Measurements from ENCODE around the gene HINT3. TPM values are rescaled to one million over a fixed set of nuclear protein-coding genes. Genes with fewer than 3 reads are reported as not detected.

HINT3 gene
- total and polyA plus RNA-seq, 2 donors (not counting 3 experiments of a cell fraction or from before 2014, with no cell fraction given): 1.8 to 8.4 TPM

- H3K27ac ChIP-seq (ENCODE audit: insufficient read depth, low read depth, low read length): no peak overlapping the region
- ChIA-PET POLR2A (no interaction called here), CTCF (no interaction called here)
- intact Hi-C loops (cut with micrococcal nuclease) (no loop called here), dilution Hi-C loops (cut with MboI; ENCODE audit: extremely low pct_ligation_motif_present, low sequenced_read_pairs) (no loop called here)
- no peaks in the 10 kb centered on the region for H3K79me2 ChIP-seq (ENCODE audit: control insufficient read depth, insufficient read depth, low read length)
- BruUV-seq (replicated peaks): no TSS peak
- H3K9me3 ChIP-seq (replicated peaks; ENCODE audit: control insufficient read depth, insufficient read depth, low read length): no peaks in the 10 kb centered on the region
- peaks cover 0 to 2% of the 10 kb centered on the region in 2 experiments for H3K36me3 ChIP-seq (ENCODE audit: control insufficient read depth in 2 of 2, extremely low read depth in 1 of 2, insufficient read depth in 2 of 2, low read length in 2 of 2)
- H3K27me3 ChIP-seq (ENCODE audit: control insufficient read depth in 2 of 2, insufficient read depth in 2 of 2, low read length in 2 of 2): no peaks in the 10 kb centered on the region
- FAIRE-seq: no peak
- H3K4me1 ChIP-seq (ENCODE audit: control insufficient read depth, extremely low read depth, insufficient read depth, low read length): no peaks in the 10 kb centered on the region
- no peak overlapping the region for H3K9ac ChIP-seq (replicated peaks; ENCODE audit: extremely low read depth, insufficient read depth, low read length)
- H3K4me3 ChIP-seq (replicated peaks in 1 of 3; ENCODE audit: insufficient read depth in 1 of 3, low read depth in 1 of 3, low read length in 3 of 3): no peak overlapping the region
- H4K20me1 ChIP-seq (replicated peaks; ENCODE audit: control insufficient read depth, extremely low read depth, insufficient read depth, low read length): no peaks in the 10 kb centered on the region
- no peak overlapping the region for H2AFZ ChIP-seq (ENCODE audit: low read depth, low read length)
- no peak overlapping the region for H3K4me2 ChIP-seq (ENCODE audit: insufficient read depth, low read length)
- H3K9me1 ChIP-seq (replicated peaks; ENCODE audit: control insufficient read depth, extremely low read depth, insufficient read depth, low read length): no peaks in the 10 kb centered on the region
- TF ChIP-seq MAX (IDR thresholded peaks at IDR 0.05; ENCODE audit: insufficient read depth, insufficient read length) (no peak), CTCF (IDR thresholded peaks at IDR 0.05; ENCODE audit: extremely low read depth in 1 of 2, insufficient read depth in 1 of 2, low read depth in 1 of 2, low read length in 2 of 2) (no peak), POLR2A (IDR thresholded peaks at IDR 0.05; ENCODE audit: low read depth, low read length) (no peak), MYC (IDR thresholded peaks at IDR 0.05; ENCODE audit: low read depth, low read length) (no peak), EZH2 (IDR thresholded peaks at IDR 0.05; ENCODE audit: borderline replicate concordance, low read depth, low read length, severe bottlenecking) (no peak), GATA2 (IDR thresholded peaks at IDR 0.05; ENCODE audit: insufficient read depth, insufficient read length, low read depth, low read length) (no peak), FOS (IDR thresholded peaks at IDR 0.05; ENCODE audit: borderline replicate concordance, insufficient read depth, low read length) (no peak), JUN (IDR thresholded peaks at IDR 0.05; ENCODE audit: borderline replicate concordance, insufficient read depth, insufficient read length, low read depth) (no peak), POLR2AphosphoS5 (IDR thresholded peaks at IDR 0.05; ENCODE audit: insufficient read depth, low read depth, low read length) (no peak)
- no peak for DNase-seq (ENCODE audit: low read depth, low spot score)
Measured at GRCh38 chr6:125979101-125979500, 22.5 kb downstream of the HINT3 start.

Data from endothelial cell of umbilical vein (primary cell).